GM18520 (cell line): ENCODE measurements around the gene NEU4.
"Not testable (repeated sequence)": the region's sequence is repeated elsewhere in the genome, so short reads cannot be mapped to it uniquely, and the experiment has no call there.

Experiments
- ATAC-seq: cut with Tn5 transposase; IDR thresholded peaks from one replicate; pipeline ENCODE4 v1.9.1; 2021; ENCODE audit not compliant: unreplicated experiment

The NEU4 gene

GRCh38 chr2:241823531-241824437 lies 14.8 kb downstream of the NEU4 start:
- not testable (repeated sequence) for ATAC-seq

- no peak for ATAC-seq
Observed at GRCh38 chr2:241827394-241827793, 18.4 kb downstream of the NEU4 start.

- no peak for ATAC-seq
Observed at GRCh38 chr2:241833101-241833663, 24.2 kb downstream of the NEU4 start.

- ATAC-seq, result not testable (repeated sequence)
Observed at GRCh38 chr2:241833756-241834526, 24.9 kb downstream of the NEU4 start.

- no peak for ATAC-seq
Observed at GRCh38 chr2:241834527-241835210, 25.7 kb downstream of the NEU4 start.

GRCh38 chr2:241835611-241836010 lies 26.6 kb downstream of the NEU4 start:
- ATAC-seq, result no peak

- ATAC-seq, result no peak
Observed at GRCh38 chr2:241836292-241836691, 27.3 kb downstream of the NEU4 start.

- no peak for ATAC-seq
Observed at GRCh38 chr2:241837197-241837965, 28.4 kb downstream of the NEU4 start.

- no peak for ATAC-seq
Observed at GRCh38 chr2:241841181-241842066, 32.4 kb downstream of the NEU4 start.

GRCh38 chr2:241842067-241842415 lies 33.0 kb downstream of the NEU4 start:
- ATAC-seq, result no peak

GRCh38 chr2:241842620-241843211 lies 33.7 kb downstream of the NEU4 start:
- ATAC-seq, result no peak

GRCh38 chr2:241843321-241844065 lies 34.5 kb downstream of the NEU4 start:
- ATAC-seq, result no peak

GRCh38 chr2:241844066-241844728 lies 35.2 kb downstream of the NEU4 start:
- ATAC-seq, result peak; percentile 63

GRCh38 chr2:241844831-241845578 lies 36.0 kb downstream of the NEU4 start:
- ATAC-seq, result no peak

- ATAC-seq, result no peak
Observed at GRCh38 chr2:241846406-241846805, 37.4 kb downstream of the NEU4 start.

GRCh38 chr2:241848761-241849615 lies 40.0 kb downstream of the NEU4 start:
- ATAC-seq, result no peak
